HuH-7.5 (cell line): Measurements from ENCODE around the gene ZRANB2.

Experiments
- DNase-seq: peaks from one replicate; pipeline ENCODE4 v3.0.0; 2011; ENCODE audit warnings: low spot score

ZRANB2 gene

GRCh38 chr1:71027991-71028390 lies 52.8 kb downstream of the ZRANB2 start:
- no peak for DNase-seq

GRCh38 chr1:71026093-71026492 lies 54.7 kb downstream of the ZRANB2 start:
- no peak for DNase-seq

GRCh38 chr1:71023515-71023914 lies 57.3 kb downstream of the ZRANB2 start:
- no peak for DNase-seq

GRCh38 chr1:71019233-71019969 lies 61.4 kb downstream of the ZRANB2 start:
- DNase-seq: no peak

- no peak for DNase-seq
Measured at GRCh38 chr1:71018791-71019190, 62.0 kb downstream of the ZRANB2 start.

GRCh38 chr1:71015745-71016144 lies 65.1 kb downstream of the ZRANB2 start:
- no peak for DNase-seq

GRCh38 chr1:71014178-71014579 lies 66.7 kb downstream of the ZRANB2 start:
- no peak for DNase-seq
